Femur (tissue), 1 donor: ENCODE results near the gene PRRG2.

Experiments
- DNase-seq: peaks from one replicate; pipeline ENCODE4 v3.0.0-alpha.2; 2017

The PRRG2 gene

GRCh38 chr19:49589502-49589905, 8.4 kb downstream of the PRRG2 start:
- peak; percentile 24 for DNase-seq

- peak; percentile 96 for DNase-seq
These were observed 9.2 kb downstream of the PRRG2 start for GRCh38 chr19:49590071-49590970.

GRCh38 chr19:49590971-49591730, 10.0 kb downstream of the PRRG2 start, which contains the start of gene PRR12:
Gene PRR12 (plus strand): TSS chr19:49591182. CDS start chr19:49591655, 473 bp downstream.
- DNase-seq = peak; percentile 92

GRCh38 chr19:49591731-49592485, 10.8 kb downstream of the PRRG2 start:
- peak; percentile 66 for DNase-seq

- no peak for DNase-seq
These were observed 11.5 kb downstream of the PRRG2 start for GRCh38 chr19:49592486-49593232.

- DNase-seq = peak; percentile 95
These were observed 12.4 kb downstream of the PRRG2 start for GRCh38 chr19:49593233-49594113.

- DNase-seq = peak; percentile 24
These were observed 13.3 kb downstream of the PRRG2 start for GRCh38 chr19:49594157-49594992.

GRCh38 chr19:49594993-49595818, 14.1 kb downstream of the PRRG2 start:
- DNase-seq = no peak

GRCh38 chr19:49595819-49596404, 14.8 kb downstream of the PRRG2 start:
- no peak for DNase-seq

GRCh38 chr19:49596407-49596806, 15.3 kb downstream of the PRRG2 start:
- no peak for DNase-seq

- no peak for DNase-seq
These were observed 16.0 kb downstream of the PRRG2 start for GRCh38 chr19:49596954-49597702.

- no peak for DNase-seq
These were observed 16.5 kb downstream of the PRRG2 start for GRCh38 chr19:49597703-49597974.

GRCh38 chr19:49599378-49600295, 18.5 kb downstream of the PRRG2 start:
- no peak for DNase-seq

- no peak for DNase-seq
These were observed 20.4 kb downstream of the PRRG2 start for GRCh38 chr19:49601482-49602038.

- DNase-seq = no peak
These were observed 21.7 kb downstream of the PRRG2 start for GRCh38 chr19:49602806-49603205.

- DNase-seq = no peak
These were observed 24.5 kb downstream of the PRRG2 start for GRCh38 chr19:49605605-49606004.
